ENCODE measurements around the gene SRGAP2C.
"Not testable (repeated sequence)": the region's sequence is repeated elsewhere in the genome, so short reads cannot be mapped to it uniquely, and the experiment has no call there.

The SRGAP2C gene

DNA sequence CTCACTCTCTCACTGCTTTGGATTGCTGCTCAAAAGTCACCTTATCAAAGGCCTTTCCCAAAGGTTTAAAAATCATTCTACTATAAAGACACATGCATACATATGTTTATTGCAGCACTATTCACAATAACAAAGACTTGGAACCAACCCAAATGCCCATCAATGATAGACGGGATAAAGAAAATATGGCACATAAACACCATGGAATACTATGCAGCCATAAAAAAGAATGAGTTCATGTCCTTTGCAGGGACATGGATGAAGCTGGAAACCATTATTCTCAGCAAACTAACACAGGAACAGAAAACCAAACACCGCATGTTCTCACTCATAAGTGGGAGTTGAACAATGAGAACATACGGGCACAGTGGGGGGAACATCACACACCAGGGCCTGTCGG lies 45.9 kb downstream of the SRGAP2C start:
- not testable (repeated sequence) for DNase-seq

GRCh38 chr1:121232445-121233125 lies 47.8 kb downstream of the SRGAP2C start:
- DNase-seq, result not testable (repeated sequence)

DNA sequence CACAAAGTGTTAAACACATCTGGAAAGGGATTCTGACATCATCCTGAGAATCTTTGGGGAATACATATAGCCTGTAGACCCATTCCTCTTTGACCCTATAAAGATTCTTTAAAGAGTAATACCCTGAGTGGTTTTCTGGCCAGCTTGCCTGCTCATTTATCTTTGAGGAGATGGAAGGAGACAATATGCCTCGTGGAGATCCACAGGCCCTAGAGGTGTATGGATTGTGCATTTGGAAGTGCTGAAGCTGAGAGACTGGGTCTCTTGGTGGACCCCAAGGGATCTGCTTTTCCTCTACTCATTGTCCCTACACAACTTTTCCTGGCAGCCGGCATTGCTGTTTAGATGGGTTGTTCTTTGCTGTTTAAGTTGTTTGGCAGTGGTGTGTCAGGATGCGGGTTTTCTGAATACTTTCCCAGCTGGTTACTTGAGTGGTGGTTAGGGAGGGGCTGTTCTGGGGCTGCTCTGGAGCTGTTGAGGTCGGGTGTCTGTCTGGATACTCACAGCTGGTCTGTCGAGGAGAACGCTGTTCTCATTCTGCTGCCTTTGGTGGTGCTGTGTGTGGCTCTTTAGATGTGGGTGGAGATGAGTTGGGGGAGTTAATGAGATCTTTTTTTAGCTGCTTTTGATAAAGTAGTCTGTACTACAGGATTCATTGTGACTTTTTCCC lies 49.5 kb downstream of the SRGAP2C start:
- not testable (repeated sequence) for DNase-seq

DNA sequence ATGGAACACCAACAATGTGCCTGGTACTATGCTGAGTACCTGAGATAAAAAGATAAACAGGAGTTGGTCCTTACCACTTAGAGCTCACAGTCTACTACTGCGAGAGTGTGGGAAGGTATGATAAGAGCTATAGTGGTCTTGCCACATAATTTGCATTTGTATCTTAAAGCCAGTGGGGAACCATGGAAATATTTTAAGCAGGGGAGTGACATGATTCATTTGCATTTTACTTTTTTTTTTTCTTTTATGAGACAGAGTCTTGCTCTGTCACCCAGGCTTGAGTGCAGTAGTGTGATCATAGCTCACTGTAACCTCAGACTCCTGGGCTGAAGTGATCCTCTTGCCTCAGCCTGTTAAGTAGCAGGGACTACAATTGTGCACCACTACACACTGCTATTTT lies 53.6 kb downstream of the SRGAP2C start:
- not testable (repeated sequence) for DNase-seq

DNA sequence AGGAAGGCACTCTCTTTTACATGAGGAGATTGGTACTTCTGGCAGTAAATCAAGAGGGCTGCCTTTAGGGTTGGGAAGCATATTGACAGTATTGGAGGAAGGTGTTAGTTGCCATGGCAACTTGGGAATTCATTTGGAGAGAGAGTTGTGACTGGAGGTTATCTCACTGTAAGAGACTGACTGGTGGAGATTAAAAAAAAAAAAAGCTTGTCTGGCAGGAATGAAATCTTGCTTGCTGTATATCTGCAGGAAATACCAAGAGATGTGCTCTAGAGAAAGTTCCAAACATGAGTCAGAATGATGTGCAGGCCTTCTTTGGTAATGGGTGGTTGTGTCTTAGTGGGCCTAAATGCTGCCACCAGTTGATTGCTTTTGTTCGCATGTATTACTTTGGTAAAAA lies 59.1 kb downstream of the SRGAP2C start:
- DNase-seq, result not testable (repeated sequence)

DNA sequence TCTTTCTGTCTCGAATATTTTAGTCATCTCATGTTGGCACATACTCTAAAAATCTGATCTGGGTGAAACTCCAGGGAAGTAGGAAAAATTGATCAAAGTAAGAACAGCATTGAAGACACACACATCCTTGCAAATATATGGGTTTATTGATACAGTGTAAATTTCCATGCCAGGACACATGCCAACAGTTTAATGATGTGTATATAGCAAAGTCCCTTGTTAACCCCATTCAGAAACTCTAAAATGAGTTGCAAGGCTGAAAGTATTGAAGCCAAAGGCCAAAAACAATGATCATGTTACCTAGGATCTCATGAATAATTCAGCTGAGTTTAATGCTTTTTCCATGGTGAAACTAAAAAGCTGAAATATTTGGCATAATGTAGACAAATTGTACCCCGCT lies 61.6 kb downstream of the SRGAP2C start:
- not testable (repeated sequence) for DNase-seq

- DNase-seq, result not testable (repeated sequence)
These were observed 67.9 kb downstream of the SRGAP2C start for GRCh38 chr1:121252656-121253055.

DNA sequence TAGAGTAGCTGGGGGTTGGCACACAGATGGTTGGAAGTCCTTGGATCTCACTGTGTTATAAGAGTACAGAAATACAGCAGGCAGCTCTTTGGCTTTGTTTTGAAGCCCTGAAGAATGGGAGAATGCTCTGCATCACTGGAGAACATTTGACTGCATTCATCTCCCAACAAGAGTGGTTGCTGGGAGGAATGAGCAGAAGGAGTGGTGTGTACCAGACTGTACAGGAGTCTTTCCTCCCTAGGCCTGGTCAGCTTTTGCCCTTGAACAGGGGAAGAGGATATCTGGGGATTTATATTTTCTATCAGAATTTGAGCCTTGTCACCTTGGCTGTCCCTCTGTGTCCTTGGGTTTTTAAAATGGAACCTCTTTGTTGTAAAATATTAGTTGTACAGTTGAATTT lies 69.8 kb downstream of the SRGAP2C start:
- DNase-seq, result not testable (repeated sequence)

DNA sequence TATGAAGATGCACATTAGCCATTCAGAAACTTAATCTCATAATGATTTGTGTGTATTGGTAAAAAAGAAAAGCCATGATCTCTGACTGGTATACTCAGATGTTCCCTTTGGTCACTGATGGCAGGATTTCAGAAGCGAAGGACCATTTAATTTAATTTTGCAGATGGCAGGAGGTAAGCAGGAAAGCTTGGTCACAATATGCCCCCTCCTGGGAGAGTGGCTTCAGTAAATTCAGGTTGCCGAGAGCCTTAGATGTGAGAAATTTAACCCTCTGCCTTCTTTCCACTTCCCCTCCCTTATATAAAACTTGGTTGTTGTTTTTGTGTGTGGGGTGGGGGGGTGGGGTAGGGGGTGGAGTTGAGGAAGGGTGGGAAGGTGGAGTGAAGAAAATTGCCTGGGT lies 72.9 kb downstream of the SRGAP2C start:
- DNase-seq, result not testable (repeated sequence)

GRCh38 chr1:121258134-121258533 lies 73.4 kb downstream of the SRGAP2C start:
- DNase-seq, result not testable (repeated sequence)

DNA sequence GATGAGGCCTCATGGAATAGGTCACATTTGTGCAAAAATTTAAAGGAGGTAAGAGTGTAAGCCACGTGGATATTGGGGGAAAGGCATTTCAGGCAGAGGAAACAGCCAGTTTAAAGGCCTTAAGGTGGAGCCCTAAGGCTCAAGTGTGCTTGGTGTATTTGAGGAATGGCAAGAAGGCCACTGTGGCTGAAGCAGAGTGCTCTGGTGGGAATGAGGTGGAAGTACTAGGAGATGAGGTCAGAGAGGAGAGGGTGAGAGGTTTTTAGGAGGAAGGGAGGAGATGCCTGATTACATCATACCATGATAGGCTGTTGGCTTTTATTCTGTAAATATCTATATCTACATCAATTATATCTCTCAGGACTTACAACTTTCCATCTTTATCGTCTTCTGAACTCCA lies 75.4 kb downstream of the SRGAP2C start:
- DNase-seq, result not testable (repeated sequence)

DNA sequence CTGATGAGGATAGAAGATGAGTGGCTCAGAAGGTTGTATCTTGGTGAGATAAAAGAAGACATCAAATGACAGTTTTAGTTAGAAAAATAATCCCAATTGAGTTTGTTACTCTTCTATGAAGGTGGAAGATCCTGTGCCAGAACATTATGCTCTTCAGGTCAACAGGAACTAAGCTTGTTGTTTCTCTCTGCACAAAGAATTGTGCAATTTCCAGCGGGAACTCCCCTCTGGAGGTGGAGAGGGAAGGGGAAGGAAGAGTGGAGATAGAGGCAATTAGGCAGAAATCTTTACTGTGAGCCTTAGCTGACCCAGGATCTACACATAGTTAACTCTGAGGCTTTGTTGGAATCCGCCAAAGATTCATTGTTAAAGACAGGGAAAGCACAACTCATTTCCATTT lies 77.4 kb downstream of the SRGAP2C start:
- not testable (repeated sequence) for DNase-seq

GRCh38 chr1:121263789-121264244 lies 79.0 kb downstream of the SRGAP2C start:
- DNase-seq, result not testable (repeated sequence)

DNA sequence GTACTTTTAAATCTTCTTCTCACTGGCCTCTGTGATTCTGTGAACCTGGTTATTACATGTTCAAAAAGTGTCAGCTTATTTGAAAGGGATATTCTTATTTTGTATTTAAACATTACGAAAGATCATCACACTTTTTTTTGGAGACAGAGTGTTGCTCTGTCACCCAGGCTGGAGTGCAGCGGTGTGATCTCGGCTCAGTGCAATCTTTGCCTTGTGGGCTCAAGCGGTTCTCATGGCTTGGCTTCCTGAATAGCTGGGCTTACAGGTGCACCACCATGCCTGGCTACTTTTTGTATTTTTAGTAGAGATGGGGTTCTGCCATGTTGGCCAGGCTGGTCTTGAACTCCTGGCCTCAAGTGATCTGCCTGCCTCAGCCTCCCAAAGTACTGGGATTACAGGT lies 82.3 kb downstream of the SRGAP2C start:
- not testable (repeated sequence) for DNase-seq

DNA sequence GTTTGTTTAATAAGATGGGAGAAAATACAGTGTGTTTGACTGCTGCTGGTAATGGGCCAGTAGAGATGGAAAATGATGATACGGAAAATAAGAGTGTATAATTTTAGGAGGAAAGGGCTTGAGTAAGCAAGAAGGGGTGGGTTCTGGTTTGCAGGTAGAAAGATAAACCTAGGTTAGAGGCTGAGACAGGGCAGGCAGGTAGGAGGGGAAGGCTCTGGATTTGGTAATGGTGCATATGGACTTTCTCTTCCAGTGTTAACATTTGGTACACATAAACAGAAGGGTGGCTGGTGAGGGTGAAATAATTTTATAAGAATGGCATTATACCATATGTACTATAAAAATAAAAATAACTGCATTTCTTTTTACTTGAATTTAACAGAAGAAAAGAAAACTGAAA lies 84.5 kb downstream of the SRGAP2C start:
- DNase-seq, result not testable (repeated sequence)

DNA sequence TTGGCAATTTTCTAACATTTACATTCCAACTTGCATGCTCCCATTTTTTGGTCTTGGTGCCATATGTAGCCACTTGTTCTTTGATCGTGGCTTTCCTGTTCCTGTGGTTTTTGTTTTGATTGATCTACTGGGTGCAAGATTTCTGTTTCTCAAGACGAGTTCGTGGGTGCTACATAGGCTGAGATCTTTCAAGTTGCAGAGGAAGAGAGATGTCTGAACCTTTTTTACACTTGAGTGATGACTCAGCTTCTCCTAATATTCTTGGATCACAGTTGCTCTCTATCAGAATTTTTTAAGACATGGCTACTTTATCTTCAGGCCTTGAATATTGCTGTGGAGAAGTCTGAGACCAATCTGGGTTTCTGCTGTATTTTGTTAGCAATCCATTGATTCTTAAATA lies 85.2 kb downstream of the SRGAP2C start:
- DNase-seq, result not testable (repeated sequence)

DNA sequence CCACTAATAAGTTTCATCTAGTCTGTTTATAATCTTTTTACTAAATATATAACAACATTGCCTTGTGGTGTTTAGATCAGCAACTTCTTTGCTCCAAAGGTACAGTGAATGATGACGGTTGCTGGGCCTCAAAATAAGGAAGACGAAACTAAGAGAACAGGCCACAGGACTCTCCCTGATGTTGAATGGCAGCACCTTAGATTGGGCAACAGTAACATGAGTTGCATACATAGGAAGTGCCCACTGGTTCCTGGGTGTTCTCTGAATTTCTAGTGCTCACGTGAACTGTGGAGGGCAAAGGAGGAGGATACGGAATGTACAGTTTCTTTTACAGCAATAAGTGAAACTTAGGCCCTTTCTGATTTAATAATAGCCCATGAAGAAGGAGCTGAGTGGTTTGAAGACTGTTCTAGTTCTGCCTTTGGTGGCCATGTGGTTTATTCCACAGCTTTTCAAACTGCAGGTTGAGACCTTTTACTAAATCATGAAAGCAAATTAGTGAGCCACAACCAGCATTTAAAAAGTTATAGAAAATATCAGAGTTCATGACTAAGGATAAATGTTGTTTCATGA lies 86.5 kb downstream of the SRGAP2C start:
- not testable (repeated sequence) for DNase-seq

GRCh38 chr1:121275435-121275834 lies 90.7 kb downstream of the SRGAP2C start:
- DNase-seq, result not testable (repeated sequence)

DNA sequence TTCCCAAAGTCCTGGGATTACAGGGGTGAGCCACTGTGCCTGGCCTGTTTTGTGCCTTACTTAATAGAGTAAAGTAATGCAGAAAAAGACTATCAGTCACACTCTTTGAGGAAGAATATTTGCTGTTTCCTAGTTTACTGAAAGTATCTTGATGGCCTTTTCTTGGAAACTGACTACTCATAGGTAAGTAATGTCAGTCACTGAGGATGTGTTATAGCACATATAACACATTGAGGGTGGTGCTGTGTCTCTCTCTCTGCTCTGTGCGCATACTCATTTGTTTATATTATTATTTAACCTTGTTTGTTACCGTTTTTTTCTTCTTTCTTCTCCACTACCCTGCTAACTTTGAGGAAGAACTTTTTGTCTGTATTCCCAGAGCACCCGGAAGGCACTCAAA lies 93.4 kb downstream of the SRGAP2C start:
- DNase-seq, result not testable (repeated sequence)

- not testable (repeated sequence) for DNase-seq
These were observed 94.2 kb downstream of the SRGAP2C start for GRCh38 chr1:121278777-121279547.

DNA sequence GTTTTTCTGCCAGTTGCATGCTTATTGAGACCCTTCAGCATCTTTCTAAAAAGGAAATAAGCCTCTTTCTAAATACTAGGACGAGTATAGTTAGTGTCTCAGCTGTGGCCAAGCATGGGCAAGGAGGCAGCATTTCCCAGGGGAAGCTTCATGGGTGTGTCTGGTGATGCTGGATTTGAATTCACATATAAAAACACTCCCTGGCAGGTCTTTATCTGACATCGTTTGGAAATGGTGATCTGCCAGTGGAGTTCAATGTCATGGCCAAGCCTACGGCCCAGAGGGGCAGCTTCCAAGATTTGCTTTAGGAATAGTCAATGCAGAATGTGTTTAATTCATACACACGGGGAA lies 94.7 kb downstream of the SRGAP2C start:
- not testable (repeated sequence) for DNase-seq

GRCh38 chr1:121280699-121281317 lies 96.0 kb downstream of the SRGAP2C start:
- not testable (repeated sequence) for DNase-seq

- DNase-seq, result not testable (repeated sequence)
These were observed 96.7 kb downstream of the SRGAP2C start for GRCh38 chr1:121281480-121281879.
